Natural killer cell treated with Interleukin-12 subunit alpha and Interleukin-12 subunit beta and Interleukin-15 and Interleukin-18, amount 100 ng/mL, for 72 hours (primary cell): Measurements from ENCODE around the gene ZMPSTE24. TPM values are rescaled to one million over a fixed set of nuclear protein-coding genes. Genes with fewer than 3 reads are reported as not detected.
A peak's percentile ranks its signal among the peaks of the same experiment; 100 is the strongest.

ENCODE experiments used
- ATAC-seq, 2 donors: fragments of 150-1000 bp; cut with Tn5 transposase in 1 of 2; sonication (Bioruptor Pico), chemical (Tn5 transposase) in 1 of 2; 2 replicates each; pipeline ENCODE4 v1.10.0; 2021
- DNase-seq: peaks from one replicate; pipeline ENCODE4 v3.0.0; 2022; ENCODE audit warnings: low spot score
- H3K27ac Mint-ChIP-seq, 2 donors: 1 replicate in 1 of 2; 2 replicates in 1 of 2; pipeline ENCODE4 v1.8.0; 2022; ENCODE audit warnings: mixed read lengths in 2 of 2, mild to moderate bottlenecking in 1 of 2, moderate library complexity in 1 of 2
- H3K27me3 Mint-ChIP-seq, 2 donors: 1 replicate in 1 of 2; 2 replicates in 1 of 2; pipeline ENCODE4 v1.8.0; 2022; ENCODE audit warnings: mixed read lengths in 2 of 2
- H3K36me3 Mint-ChIP-seq: one replicate; pipeline ENCODE4 v1.8.0; 2022; ENCODE audit warnings: mixed read lengths
- H3K4me1 Mint-ChIP-seq, 2 donors: 1 replicate in 1 of 2; 2 replicates in 1 of 2; pipeline ENCODE4 v1.8.0; 2022; ENCODE audit warnings: low read depth in 2 of 2, mixed read lengths in 2 of 2, mild to moderate bottlenecking in 1 of 2
- H3K4me3 Mint-ChIP-seq: one replicate; pipeline ENCODE4 v1.8.0; 2022; ENCODE audit warnings: mixed read lengths
- H3K9me3 Mint-ChIP-seq: 2 replicates; pipeline ENCODE4 v1.8.0; 2022; ENCODE audit warnings: mixed read lengths
- total RNA-seq, 2 donors: library from RNA; stranded (reverse); gene quantifications; one replicate each; pipeline ENCODE4 v1.2.3, GENCODE V29; 2022

The ZMPSTE24 gene
- total RNA-seq, 2 donors from 2014 or later = 36.9 to 38.5 TPM

- H3K4me3 Mint-ChIP-seq = no peak overlapping the region
- H3K27me3 Mint-ChIP-seq = no peaks in the 10 kb centered on the region
- H3K27ac Mint-ChIP-seq = peak overlapping the region; percentile 24 to 56
- DNase-seq (no peak), ATAC-seq (no peak)
- H3K4me1 Mint-ChIP-seq = peaks cover 25 to 27% of the 10 kb centered on the region in 2 donors
- no peaks in the 10 kb centered on the region for H3K9me3 Mint-ChIP-seq
- H3K36me3 Mint-ChIP-seq = no peaks in the 10 kb centered on the region
These were observed 12.3 kb upstream of the ZMPSTE24 start for GRCh38 chr1:40245686-40246085.

- Mint-ChIP-seq H3K27ac (no peak within 1 kb of the TSS), H3K36me3 (no peaks in the 10 kb centered on the region), H3K9me3 (no peaks in the 10 kb centered on the region), H3K4me3 (no peak within 1 kb of the TSS), H3K27me3 (no peaks in the 10 kb centered on the region), H3K4me1 (peaks cover 21 to 24% of the 10 kb centered on the region in 2 donors)
- DNase-seq (no peak), ATAC-seq (no peak)
These were observed 10.4 kb upstream of the ZMPSTE24 start, which contains the start of gene TMCO2 for GRCh38 chr1:40247655-40248054. TMCO2 (plus strand) TSS chr1:40247937; CDS start chr1:40247994, 57 bp downstream.

- Mint-ChIP-seq H3K4me3 (no peak overlapping the region), H3K4me1 (peaks cover 21 to 24% of the 10 kb centered on the region in 2 donors), H3K36me3 (no peaks in the 10 kb centered on the region), H3K27me3 (no peaks in the 10 kb centered on the region), H3K27ac (no peak overlapping the region), H3K9me3 (no peaks in the 10 kb centered on the region)
- DNase-seq (no peak), ATAC-seq (no peak)
These were observed 9.6 kb upstream of the ZMPSTE24 start for GRCh38 chr1:40248412-40248811.

GRCh38 chr1:40251456-40251855, 6.6 kb upstream of the ZMPSTE24 start:
- Mint-ChIP-seq H3K27me3 (no peaks in the 10 kb centered on the region), H3K4me3 (peak overlapping the region; percentile 70), H3K36me3 (no peaks in the 10 kb centered on the region), H3K9me3 (no peaks in the 10 kb centered on the region), H3K4me1 (peaks cover 14 to 23% of the 10 kb centered on the region in 2 donors), H3K27ac (peak overlapping the region; percentile 41 to 84)
- ATAC-seq (peak in 1 of 2 donors; percentile 43), DNase-seq (no peak)

GRCh38 chr1:40252601-40253000, 5.4 kb upstream of the ZMPSTE24 start:
- H3K4me1 Mint-ChIP-seq = peaks cover 18 to 23% of the 10 kb centered on the region in 2 donors
- peaks cover 4% of the 10 kb centered on the region for H3K36me3 Mint-ChIP-seq
- no peak for ATAC-seq
- H3K27me3 Mint-ChIP-seq = no peaks in the 10 kb centered on the region
- no peak overlapping the region for H3K4me3 Mint-ChIP-seq
- peak overlapping the region in 1 of 2 donors; percentile 84 for H3K27ac Mint-ChIP-seq
- no peak for DNase-seq
- H3K9me3 Mint-ChIP-seq = no peaks in the 10 kb centered on the region

- Mint-ChIP-seq H3K4me3 (peak overlapping the region; percentile 24), H3K27ac (peak overlapping the region; percentile 13 to 62), H3K9me3 (no peaks in the 10 kb centered on the region), H3K36me3 (peaks cover 6% of the 10 kb centered on the region), H3K27me3 (no peaks in the 10 kb centered on the region), H3K4me1 (peaks cover 23 to 25% of the 10 kb centered on the region in 2 donors)
- ATAC-seq (no peak), DNase-seq (no peak)
These were observed 2.8 kb upstream of the ZMPSTE24 start for GRCh38 chr1:40255231-40255630.

- Mint-ChIP-seq H3K9me3 (no peaks in the 10 kb centered on the region), H3K27me3 (no peaks in the 10 kb centered on the region), H3K4me1 (peaks cover 17 to 20% of the 10 kb centered on the region in 2 donors), H3K4me3 (peak overlapping the region; percentile 97), H3K36me3 (peaks cover 12% of the 10 kb centered on the region), H3K27ac (peak overlapping the region; percentile 99)
- no peak for DNase-seq
- no peak for ATAC-seq
These were observed 1.5 kb upstream of the ZMPSTE24 start for GRCh38 chr1:40256401-40257084.

GRCh38 chr1:40257313-40257687, 736 bp upstream of the ZMPSTE24 start:
- no peaks in the 10 kb centered on the region for H3K9me3 Mint-ChIP-seq
- H3K4me1 Mint-ChIP-seq = peaks cover 13 to 18% of the 10 kb centered on the region in 2 donors
- H3K36me3 Mint-ChIP-seq = peaks cover 20% of the 10 kb centered on the region
- peak overlapping the region; percentile 97 for H3K4me3 Mint-ChIP-seq
- DNase-seq (no peak), ATAC-seq (peak; percentile 0)
- H3K27ac Mint-ChIP-seq = peak overlapping the region; percentile 99
- no peaks in the 10 kb centered on the region for H3K27me3 Mint-ChIP-seq

- Mint-ChIP-seq H3K27me3 (no peaks in the 10 kb centered on the region), H3K4me3 (peak overlapping the region; percentile 97), H3K27ac (peak overlapping the region; percentile 99), H3K9me3 (no peaks in the 10 kb centered on the region), H3K4me1 (peaks cover 24% of the 10 kb centered on the region in 2 donors), H3K36me3 (peaks cover 31% of the 10 kb centered on the region)
- ATAC-seq (no peak), DNase-seq (no peak)
These were observed 371 bp downstream of the ZMPSTE24 start for GRCh38 chr1:40258445-40258769.

- Mint-ChIP-seq H3K4me1 (peaks cover 9 to 12% of the 10 kb centered on the region in 2 donors), H3K27ac (no peak overlapping the region), H3K9me3 (no peaks in the 10 kb centered on the region), H3K36me3 (peaks cover 31% of the 10 kb centered on the region), H3K27me3 (no peaks in the 10 kb centered on the region), H3K4me3 (no peak overlapping the region)
- ATAC-seq (peak in 1 of 2 donors; percentile 36), DNase-seq (no peak)
These were observed 6.3 kb downstream of the ZMPSTE24 start for GRCh38 chr1:40264354-40264781.

- no peak for ATAC-seq
- Mint-ChIP-seq H3K4me1 (peaks cover 11 to 20% of the 10 kb centered on the region in 2 donors), H3K9me3 (no peaks in the 10 kb centered on the region), H3K4me3 (no peak overlapping the region), H3K27ac (no peak overlapping the region), H3K27me3 (no peaks in the 10 kb centered on the region), H3K36me3 (peaks cover 35% of the 10 kb centered on the region)
- no peak for DNase-seq
These were observed 7.3 kb downstream of the ZMPSTE24 start for GRCh38 chr1:40265298-40265697.

- DNase-seq (no peak), ATAC-seq (no peak)
- Mint-ChIP-seq H3K4me3 (no peak overlapping the region), H3K4me1 (peaks cover 15 to 26% of the 10 kb centered on the region in 2 donors), H3K9me3 (no peaks in the 10 kb centered on the region), H3K27me3 (no peaks in the 10 kb centered on the region), H3K36me3 (peaks cover 34% of the 10 kb centered on the region), H3K27ac (no peak overlapping the region)
These were observed 7.9 kb downstream of the ZMPSTE24 start for GRCh38 chr1:40265919-40266318.

GRCh38 chr1:40266786-40267535, 8.9 kb downstream of the ZMPSTE24 start:
- H3K36me3 Mint-ChIP-seq = peaks cover 32% of the 10 kb centered on the region
- no peaks in the 10 kb centered on the region for H3K9me3 Mint-ChIP-seq
- H3K27me3 Mint-ChIP-seq = no peaks in the 10 kb centered on the region
- no peak overlapping the region for H3K27ac Mint-ChIP-seq
- H3K4me3 Mint-ChIP-seq = no peak overlapping the region
- DNase-seq (no peak), ATAC-seq (no peak)
- peaks cover 15 to 26% of the 10 kb centered on the region in 2 donors for H3K4me1 Mint-ChIP-seq

GRCh38 chr1:40267767-40268187, 9.7 kb downstream of the ZMPSTE24 start:
- no peak overlapping the region for H3K27ac Mint-ChIP-seq
- H3K27me3 Mint-ChIP-seq = no peaks in the 10 kb centered on the region
- H3K4me1 Mint-ChIP-seq = peaks cover 13 to 27% of the 10 kb centered on the region in 2 donors
- no peak for ATAC-seq
- H3K4me3 Mint-ChIP-seq = no peak overlapping the region
- H3K9me3 Mint-ChIP-seq = no peaks in the 10 kb centered on the region
- peaks cover 32% of the 10 kb centered on the region for H3K36me3 Mint-ChIP-seq
- DNase-seq = no peak
